HG03354 (cell line): ENCODE data around the gene SMARCA2.

Source experiments
- ATAC-seq: cut with Tn5 transposase; IDR thresholded peaks from one replicate; pipeline ENCODE4 v1.9.1; 2021; ENCODE audit warnings: mild to moderate bottlenecking; ENCODE audit not compliant: unreplicated experiment, poor library complexity, severe bottlenecking

Gene SMARCA2

DNA sequence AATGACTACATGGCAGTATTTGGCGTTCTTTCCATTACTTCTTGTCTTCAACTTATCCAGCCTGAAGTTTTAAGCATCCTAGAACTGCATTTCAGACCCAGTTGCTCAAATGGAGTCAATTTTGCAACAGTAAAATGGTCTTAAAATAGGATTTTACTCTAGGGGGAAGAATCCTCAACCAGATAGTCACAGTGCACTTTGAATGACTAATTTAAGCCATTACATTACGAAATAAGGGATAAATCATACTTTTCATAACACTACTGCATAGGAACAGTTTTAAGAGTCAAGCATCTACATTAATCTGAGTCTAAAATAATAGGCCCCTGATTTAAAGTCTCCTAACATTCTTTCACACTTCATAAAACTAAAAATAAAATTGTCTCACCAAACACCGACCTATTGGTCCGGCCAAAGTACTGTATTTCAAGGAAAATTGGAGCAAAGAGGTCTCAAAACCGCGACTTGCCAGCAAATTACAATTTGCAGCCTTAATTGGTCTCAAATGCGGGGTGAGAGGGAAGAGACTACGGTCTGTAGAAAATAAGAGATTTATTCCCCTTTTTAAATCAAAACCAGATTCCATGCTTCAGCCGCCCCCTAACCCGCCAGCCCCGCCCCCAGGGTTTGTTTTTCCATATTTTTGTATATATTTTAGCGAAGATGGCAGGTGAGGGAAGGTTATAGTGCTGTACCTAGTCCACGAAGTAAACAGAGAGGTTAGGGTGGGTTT, 1.2 kb upstream of the SMARCA2 start:
- no peak for ATAC-seq

DNA sequence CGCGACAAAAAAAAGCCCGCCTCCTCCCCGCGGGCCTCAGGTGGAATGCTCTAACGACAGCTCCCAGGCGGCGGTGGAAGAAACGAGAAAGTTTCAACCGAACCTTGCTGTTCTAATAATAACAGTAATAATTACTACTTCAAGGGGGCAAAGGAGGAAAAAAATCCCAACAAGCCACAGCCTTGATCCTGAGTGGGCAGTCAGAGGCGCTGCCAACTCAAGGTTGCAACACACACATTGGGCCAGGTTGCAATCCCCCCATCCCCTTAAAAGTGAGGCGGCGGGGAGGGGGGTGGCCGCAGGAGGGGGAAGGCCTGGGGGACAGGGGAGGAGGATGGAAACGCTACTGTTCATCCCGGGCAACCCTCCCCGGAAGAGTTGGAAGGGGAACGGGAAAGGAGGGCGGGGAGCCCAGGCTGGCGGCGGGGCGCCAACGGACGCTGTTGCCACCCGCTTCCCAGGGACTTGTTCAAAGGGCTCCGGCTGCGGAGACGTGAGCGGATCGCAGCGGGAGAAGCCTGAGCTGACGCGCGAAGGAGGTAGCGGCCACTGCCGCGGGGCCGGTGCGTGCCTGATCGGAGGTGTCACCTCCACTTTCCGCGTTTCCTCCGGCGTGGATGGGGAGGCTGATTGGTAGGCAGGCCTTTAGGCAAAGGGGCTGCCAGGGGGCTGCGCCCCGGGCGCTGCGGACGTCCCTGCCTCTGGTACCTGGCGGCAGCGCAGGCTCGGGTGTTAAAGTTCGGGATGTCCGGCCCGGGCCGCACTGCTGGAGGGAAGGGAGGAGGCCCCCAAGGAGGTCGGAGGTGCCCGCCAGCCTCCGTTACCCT, 647 bp downstream of the SMARCA2 start:
- ATAC-seq = peak; percentile 1

DNA sequence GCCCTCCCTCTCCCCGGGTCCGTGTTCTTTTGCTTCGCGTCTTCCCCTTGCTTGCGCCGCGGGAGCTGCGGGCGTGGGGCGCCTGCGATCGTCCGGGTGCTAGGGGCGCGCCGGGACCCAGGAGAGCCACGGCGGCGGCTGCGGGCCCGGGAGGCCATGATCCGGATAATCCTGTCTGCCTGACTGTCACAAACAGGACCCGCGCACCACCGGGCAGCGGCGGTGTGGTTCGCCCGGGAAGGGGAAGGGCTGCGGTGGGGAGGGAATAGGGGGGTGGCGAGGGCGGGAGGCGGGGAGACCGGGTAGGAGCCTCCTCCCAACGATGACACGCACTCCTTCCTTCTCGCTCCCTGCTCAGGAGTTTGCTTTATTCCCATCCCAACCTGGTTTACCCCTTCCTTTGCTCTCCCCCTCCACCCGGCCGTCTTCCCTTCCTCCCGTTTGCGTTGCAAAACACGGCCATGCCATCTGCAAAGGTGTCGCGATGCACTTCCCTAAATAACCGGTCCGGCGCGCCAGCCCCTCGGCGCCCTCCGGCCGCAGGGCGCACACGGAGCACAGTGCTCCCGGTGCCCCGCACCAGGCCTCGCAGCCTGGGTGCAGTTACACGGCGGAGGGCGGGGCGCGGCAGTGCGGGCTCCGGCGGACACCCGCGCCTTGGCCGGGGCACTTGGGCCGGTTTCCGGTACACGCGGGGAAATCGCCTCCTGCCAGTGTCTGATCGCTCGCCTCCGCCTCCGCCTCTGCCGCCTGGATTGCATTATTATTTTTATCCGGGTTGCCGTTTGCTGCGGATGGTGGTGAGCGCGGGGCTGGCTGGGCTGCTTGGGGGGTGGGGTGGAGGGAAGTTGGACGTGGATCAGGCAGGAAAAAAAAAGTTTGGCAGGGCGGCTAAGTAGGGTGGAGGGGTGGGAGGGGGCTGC, 1.5 kb downstream of the SMARCA2 start:
- ATAC-seq = peak; percentile 8

- peak; percentile 37 for ATAC-seq
Observed at GRCh38 chr9:2017331-2018161, 2.4 kb downstream of the SMARCA2 start.

DNA sequence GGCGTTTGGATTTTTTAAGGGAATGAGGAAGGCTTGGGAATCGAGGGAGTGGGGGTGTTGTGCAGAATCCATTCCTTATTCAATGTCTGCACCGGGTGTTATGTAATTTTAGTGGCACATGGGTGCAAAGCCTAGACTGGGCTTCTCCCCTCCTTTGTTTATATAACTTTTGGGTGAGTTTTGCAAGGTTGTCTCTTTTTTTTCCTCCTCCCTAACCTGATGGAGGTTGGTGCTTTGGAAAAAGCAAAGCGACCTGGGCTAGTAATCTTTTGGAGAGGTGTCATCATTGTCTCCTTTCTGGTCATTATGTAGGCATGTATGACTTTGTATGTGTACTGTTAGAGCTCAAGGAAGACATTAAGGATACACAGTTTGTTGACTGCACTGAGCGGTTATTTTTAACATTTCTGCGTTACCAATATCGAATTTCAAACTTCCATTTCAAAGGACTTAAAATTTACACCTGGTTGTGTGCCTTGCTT, 3.1 kb downstream of the SMARCA2 start:
- ATAC-seq = no peak

- ATAC-seq = no peak
Observed at GRCh38 chr9:2018764-2019558, 3.8 kb downstream of the SMARCA2 start.

- ATAC-seq = no peak
Observed at GRCh38 chr9:2019723-2020122, 4.6 kb downstream of the SMARCA2 start.

DNA sequence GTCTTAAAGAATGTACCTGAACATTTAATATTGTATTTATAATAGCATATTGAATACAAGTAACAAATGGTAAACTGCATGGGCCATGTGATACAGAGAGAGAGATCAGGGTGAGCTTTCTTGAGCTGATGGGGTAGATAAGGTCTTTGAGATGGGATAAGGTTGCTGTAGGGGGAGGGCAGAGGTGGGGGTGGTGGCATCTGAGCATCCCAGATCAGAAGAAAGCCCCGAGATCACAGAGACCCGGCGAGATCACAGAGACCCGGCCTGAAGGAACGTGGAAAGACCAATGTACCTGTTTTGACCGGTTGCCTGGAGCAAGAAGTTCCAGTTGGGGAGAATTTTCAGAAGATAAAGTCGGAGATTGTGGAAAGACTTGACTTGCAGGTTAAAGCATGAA, 6.6 kb downstream of the SMARCA2 start:
- no peak for ATAC-seq

DNA sequence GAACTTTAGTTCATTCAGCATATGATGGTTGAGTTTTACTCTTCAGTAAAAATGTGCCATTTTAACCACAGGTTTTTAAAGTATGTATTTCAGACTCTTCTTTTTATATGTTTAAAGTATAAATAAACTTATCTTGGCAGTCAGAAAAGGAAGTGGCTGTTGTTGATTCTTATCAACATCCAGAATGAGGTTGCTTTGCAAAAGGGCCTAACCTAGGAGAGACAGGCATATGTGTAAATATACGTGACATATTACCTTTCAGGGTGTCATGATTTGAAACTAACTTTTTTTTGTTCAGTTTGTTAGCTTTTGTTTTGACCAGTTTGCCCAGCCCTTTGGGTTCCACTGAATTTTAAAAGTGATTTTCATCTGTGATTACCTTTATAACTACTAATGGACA, 7.4 kb downstream of the SMARCA2 start:
- no peak for ATAC-seq

GRCh38 chr9:2023042-2023441, 7.9 kb downstream of the SMARCA2 start:
- ATAC-seq = no peak

GRCh38 chr9:2023532-2023931, 8.4 kb downstream of the SMARCA2 start:
- peak; percentile 74 for ATAC-seq

DNA sequence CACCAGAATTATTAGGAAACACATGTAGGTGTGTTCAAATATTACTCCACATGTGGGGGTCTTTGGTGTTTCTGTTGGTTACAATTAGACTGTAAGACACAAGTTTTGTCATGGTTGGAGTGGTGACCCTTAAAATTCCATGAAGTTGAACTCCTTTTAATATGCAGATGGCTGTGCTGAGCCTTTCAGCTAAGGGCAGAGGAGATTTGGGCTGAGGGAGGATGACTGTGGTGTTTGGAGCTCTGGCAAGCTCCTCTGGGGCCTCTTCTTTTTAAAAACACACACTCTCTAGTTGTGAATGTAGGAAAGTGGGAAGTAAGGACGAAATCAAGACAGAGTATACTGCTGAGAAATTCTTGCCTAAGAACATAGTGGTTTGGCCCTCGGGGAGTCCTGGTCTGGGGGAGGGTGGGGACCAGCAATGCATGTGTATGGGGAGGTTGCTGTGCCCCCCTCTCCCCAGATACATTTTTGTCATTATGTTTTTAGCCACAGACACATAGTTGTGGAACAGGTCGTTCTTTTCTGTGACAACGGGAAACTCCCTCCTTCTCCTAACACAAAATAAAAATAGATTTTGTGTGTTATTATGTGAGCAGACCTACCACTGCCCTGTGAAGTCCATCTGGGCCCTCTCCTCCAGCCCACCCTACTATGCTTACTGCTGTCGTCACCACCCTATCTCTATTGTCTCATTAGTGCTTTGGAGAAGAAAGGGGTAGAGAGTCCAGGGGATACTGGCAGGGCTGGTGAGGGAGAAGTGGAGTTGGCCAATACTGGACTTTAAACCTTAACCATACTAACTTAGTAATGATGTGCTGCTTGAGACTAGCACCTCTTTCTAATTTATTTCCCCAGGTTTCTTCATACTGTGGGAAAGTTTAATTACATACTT, 10.0 kb downstream of the SMARCA2 start:
- no peak for ATAC-seq

- no peak for ATAC-seq
Observed at GRCh38 chr9:2026220-2026997, 11.3 kb downstream of the SMARCA2 start.

GRCh38 chr9:2027543-2028160, 12.5 kb downstream of the SMARCA2 start:
- no peak for ATAC-seq

- ATAC-seq = no peak
Observed at GRCh38 chr9:2028888-2029287, 13.7 kb downstream of the SMARCA2 start.

DNA sequence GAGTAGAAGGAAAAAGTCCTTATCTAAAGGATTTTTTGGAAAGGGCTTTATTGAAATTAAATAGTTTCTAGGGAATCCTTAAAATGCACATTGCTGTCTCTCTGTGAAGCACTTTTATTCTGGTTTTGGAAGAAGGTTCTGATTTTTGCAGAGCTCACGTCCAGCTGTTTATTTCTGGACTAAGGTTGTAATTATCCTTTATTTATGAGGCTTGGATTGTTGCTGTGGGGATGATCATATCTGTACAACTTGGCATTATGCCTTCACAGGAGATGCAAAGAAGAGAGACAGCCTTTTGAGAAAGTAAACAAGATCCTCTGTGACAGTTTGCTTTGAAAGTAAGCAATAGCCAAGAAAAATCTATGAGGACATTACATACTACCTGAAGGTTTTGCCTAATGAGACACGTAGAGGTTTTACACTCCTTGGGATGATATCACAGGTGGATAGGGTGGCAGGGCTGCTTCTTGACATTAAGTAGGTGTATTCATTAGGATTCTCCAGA, 14.6 kb downstream of the SMARCA2 start:
- no peak for ATAC-seq
